T-helper 1 cell treated with Interleukin-12 subunit alpha and Interleukin-12 subunit beta and Interleukin-4 antibody, amounts not matched to agents 30 μg/mL and 1 μg/mL, for 36 hours (primary cell): ENCODE measurements around the gene TEX51.

Experiments used
- H3K27ac Mint-ChIP-seq: one replicate; pipeline ENCODE4 v1.8.0; 2021; ENCODE audit warnings: mild to moderate bottlenecking, mixed read lengths
- H3K27me3 Mint-ChIP-seq: one replicate; pipeline ENCODE4 v1.8.0; 2021; ENCODE audit warnings: low read depth, mixed read lengths
- H3K36me3 Mint-ChIP-seq: one replicate; pipeline ENCODE4 v1.8.0; 2021; ENCODE audit warnings: low read depth, mixed read lengths
- H3K4me1 Mint-ChIP-seq: one replicate; pipeline ENCODE4 v1.8.0; 2021; ENCODE audit warnings: low read depth, mixed read lengths
- H3K4me3 Mint-ChIP-seq: one replicate; pipeline ENCODE4 v1.8.0; 2021; ENCODE audit warnings: mild to moderate bottlenecking, moderate library complexity, mixed read lengths
- H3K9me3 Mint-ChIP-seq: one replicate; pipeline ENCODE4 v1.8.0; 2021; ENCODE audit warnings: mixed read lengths

TEX51 gene

GRCh38 chr2:126893606-126894005 is 5.1 kb upstream of the TEX51 start:
- Mint-ChIP-seq H3K4me3 (no peak overlapping the region), H3K4me1 (no peaks in the 10 kb centered on the region), H3K9me3 (no peaks in the 10 kb centered on the region), H3K27ac (no peak overlapping the region), H3K27me3 (no peaks in the 10 kb centered on the region), H3K36me3 (no peaks in the 10 kb centered on the region)

GRCh38 chr2:126894082-126894481 is 4.6 kb upstream of the TEX51 start:
- Mint-ChIP-seq H3K4me3 (no peak overlapping the region), H3K36me3 (no peaks in the 10 kb centered on the region), H3K27me3 (no peaks in the 10 kb centered on the region), H3K9me3 (no peaks in the 10 kb centered on the region), H3K4me1 (no peaks in the 10 kb centered on the region), H3K27ac (no peak overlapping the region)

GRCh38 chr2:126894585-126895182 is 4.0 kb upstream of the TEX51 start:
- Mint-ChIP-seq H3K4me1 (no peaks in the 10 kb centered on the region), H3K27me3 (no peaks in the 10 kb centered on the region), H3K9me3 (no peaks in the 10 kb centered on the region), H3K27ac (no peak overlapping the region), H3K4me3 (no peak overlapping the region), H3K36me3 (no peaks in the 10 kb centered on the region)

- H3K4me3 Mint-ChIP-seq = no peak overlapping the region
- H3K9me3 Mint-ChIP-seq = no peaks in the 10 kb centered on the region
- no peaks in the 10 kb centered on the region for H3K27me3 Mint-ChIP-seq
- H3K4me1 Mint-ChIP-seq = no peaks in the 10 kb centered on the region
- H3K36me3 Mint-ChIP-seq = no peaks in the 10 kb centered on the region
- H3K27ac Mint-ChIP-seq = no peak overlapping the region
These were observed 3.4 kb upstream of the TEX51 start for GRCh38 chr2:126895336-126895735.

- Mint-ChIP-seq H3K4me1 (no peaks in the 10 kb centered on the region), H3K9me3 (no peaks in the 10 kb centered on the region), H3K27ac (no peak overlapping the region), H3K27me3 (no peaks in the 10 kb centered on the region), H3K36me3 (no peaks in the 10 kb centered on the region), H3K4me3 (no peak overlapping the region)
These were observed 2.2 kb upstream of the TEX51 start for GRCh38 chr2:126896471-126896870.

GRCh38 chr2:126899616-126900185 is 1.0 kb downstream of the TEX51 start:
- no peaks in the 10 kb centered on the region for H3K36me3 Mint-ChIP-seq
- no peak overlapping the region for H3K27ac Mint-ChIP-seq

GRCh38 chr2:126900646-126901319 is 2.1 kb downstream of the TEX51 start:
- Mint-ChIP-seq H3K27me3 (no peaks in the 10 kb centered on the region), H3K9me3 (no peaks in the 10 kb centered on the region), H3K4me3 (no peak overlapping the region), H3K4me1 (no peaks in the 10 kb centered on the region), H3K27ac (no peak overlapping the region), H3K36me3 (no peaks in the 10 kb centered on the region)

More at GRCh38 chr2:126899616-126900185, 1.0 kb downstream of the TEX51 start:
- Mint-ChIP-seq H3K4me3 (no peak overlapping the region), H3K27me3 (no peaks in the 10 kb centered on the region), H3K4me1 (no peaks in the 10 kb centered on the region), H3K9me3 (no peaks in the 10 kb centered on the region)

- Mint-ChIP-seq H3K36me3 (no peaks in the 10 kb centered on the region), H3K27ac (no peak overlapping the region), H3K27me3 (no peaks in the 10 kb centered on the region), H3K4me1 (no peaks in the 10 kb centered on the region), H3K9me3 (no peaks in the 10 kb centered on the region), H3K4me3 (no peak overlapping the region)
These were observed 2.8 kb downstream of the TEX51 start for GRCh38 chr2:126901459-126901858.

- no peak overlapping the region for H3K27ac Mint-ChIP-seq
- H3K9me3 Mint-ChIP-seq = no peaks in the 10 kb centered on the region
- H3K4me1 Mint-ChIP-seq = no peaks in the 10 kb centered on the region
- H3K36me3 Mint-ChIP-seq = no peaks in the 10 kb centered on the region
- H3K27me3 Mint-ChIP-seq = no peaks in the 10 kb centered on the region
- H3K4me3 Mint-ChIP-seq = no peak overlapping the region
These were observed 3.6 kb downstream of the TEX51 start for GRCh38 chr2:126902152-126902835.

GRCh38 chr2:126902859-126903258 is 4.2 kb downstream of the TEX51 start:
- H3K4me3 Mint-ChIP-seq = no peak overlapping the region
- H3K27me3 Mint-ChIP-seq = no peaks in the 10 kb centered on the region
- no peaks in the 10 kb centered on the region for H3K9me3 Mint-ChIP-seq
- H3K27ac Mint-ChIP-seq = no peak overlapping the region
- no peaks in the 10 kb centered on the region for H3K4me1 Mint-ChIP-seq
- no peaks in the 10 kb centered on the region for H3K36me3 Mint-ChIP-seq

- Mint-ChIP-seq H3K9me3 (no peaks in the 10 kb centered on the region), H3K36me3 (no peaks in the 10 kb centered on the region), H3K27me3 (no peaks in the 10 kb centered on the region), H3K4me3 (no peak overlapping the region), H3K4me1 (no peaks in the 10 kb centered on the region), H3K27ac (no peak overlapping the region)
These were observed 7.3 kb downstream of the TEX51 start for GRCh38 chr2:126905991-126906390.

- no peaks in the 10 kb centered on the region for H3K27me3 Mint-ChIP-seq
- H3K4me1 Mint-ChIP-seq = no peaks in the 10 kb centered on the region
- H3K4me3 Mint-ChIP-seq = no peak overlapping the region
- no peak overlapping the region for H3K27ac Mint-ChIP-seq
- no peaks in the 10 kb centered on the region for H3K9me3 Mint-ChIP-seq
- no peaks in the 10 kb centered on the region for H3K36me3 Mint-ChIP-seq
These were observed 8.1 kb downstream of the TEX51 start for GRCh38 chr2:126906781-126907180.

- no peaks in the 10 kb centered on the region for H3K9me3 Mint-ChIP-seq
These were observed 9.0 kb downstream of the TEX51 start for GRCh38 chr2:126907671-126908070.

GRCh38 chr2:126908721-126909177 is 10.1 kb downstream of the TEX51 start:
- Mint-ChIP-seq H3K27ac (no peak overlapping the region), H3K4me3 (no peak overlapping the region), H3K36me3 (no peaks in the 10 kb centered on the region), H3K9me3 (no peaks in the 10 kb centered on the region), H3K4me1 (no peaks in the 10 kb centered on the region), H3K27me3 (no peaks in the 10 kb centered on the region)

More at GRCh38 chr2:126907671-126908070, 9.0 kb downstream of the TEX51 start:
- Mint-ChIP-seq H3K27me3 (no peaks in the 10 kb centered on the region), H3K36me3 (no peaks in the 10 kb centered on the region), H3K27ac (no peak overlapping the region), H3K4me1 (no peaks in the 10 kb centered on the region), H3K4me3 (no peak overlapping the region)

GRCh38 chr2:126909366-126909765 is 10.7 kb downstream of the TEX51 start:
- H3K27me3 Mint-ChIP-seq = no peaks in the 10 kb centered on the region
- no peak overlapping the region for H3K27ac Mint-ChIP-seq
- H3K36me3 Mint-ChIP-seq = no peaks in the 10 kb centered on the region
- no peaks in the 10 kb centered on the region for H3K4me1 Mint-ChIP-seq
- H3K9me3 Mint-ChIP-seq = no peaks in the 10 kb centered on the region
- H3K4me3 Mint-ChIP-seq = no peak overlapping the region
